Endothelial cell of umbilical vein (primary cell): ENCODE results near the gene NEUROG1. TPM values are rescaled to one million over a fixed set of nuclear protein-coding genes. Genes with fewer than 3 reads are reported as not detected.

Experiments used
- BruUV-seq: library from RNA; stranded (reverse); fragments of 400-500 nt; replicated peaks from 2 replicates; lab custom pipeline; 2021; lab: Mats Ljungman, UMichigan
- CTCF ChIA-PET: fragments of 300-600, 350-600 bp; sonication (Branson Sonifier 250); formaldehyde crosslinking; loops from one replicate; lab custom pipeline; 2021; ENCODE audit warnings: antibody characterized with exemption, inconsistent platforms; lab: Charles Lee
- POLR2A ChIA-PET: fragments of 300-600, 350-600 bp; sonication (Branson Sonifier 250); formaldehyde crosslinking; loops from one replicate; lab custom pipeline; 2021; ENCODE audit warnings: antibody characterized with exemption, inconsistent platforms; lab: Charles Lee
- DNase-seq: peaks from one replicate; pipeline ENCODE4 v3.0.0-alpha.2; 2011; ENCODE audit warnings: low read depth, low spot score
- FAIRE-seq: peaks from 2 replicates; lab custom pipeline; 2011; peaks lifted over from hg19 to GRCh38; lab: Jason Lieb, UNC
- H2AFZ ChIP-seq: 2 replicates; pipeline ENCODE4 v1.6.0; 2012; ENCODE audit warnings: low read depth, low read length, control low read depth, inconsistent platforms
- H3K27ac ChIP-seq: 2 replicates; pipeline ENCODE4 v1.5.1; 2011; ENCODE audit warnings: low read depth, mild to moderate bottlenecking, control low read depth, low read length, moderate library complexity; ENCODE audit not compliant: insufficient read depth
- H3K27me3 ChIP-seq, 2 experiments: 2 replicates each; pipeline versions ENCODE4 v1.6.0 to v1.6.1; 2011; ENCODE audit warnings: low read length in 2 of 2, mixed read lengths in 1 of 2; ENCODE audit not compliant: control insufficient read depth in 2 of 2, insufficient read depth in 2 of 2
- H3K36me3 ChIP-seq, 2 experiments: 2 replicates in 1 of 2; 3 replicates in 1 of 2; pipeline ENCODE4 v1.5.1; 2011; ENCODE audit warnings: low read length in 2 of 2, mild to moderate bottlenecking in 1 of 2, moderate library complexity in 1 of 2; ENCODE audit not compliant: control insufficient read depth in 2 of 2, insufficient read depth in 2 of 2; ENCODE audit errors: extremely low read depth in 1 of 2
- H3K4me1 ChIP-seq: 3 replicates; pipeline ENCODE4 v1.5.1; 2011; ENCODE audit warnings: mild to moderate bottlenecking, low read length; ENCODE audit not compliant: control insufficient read depth, insufficient read depth; ENCODE audit errors: extremely low read depth
- H3K4me2 ChIP-seq: 2 replicates; pipeline ENCODE4 v1.6.1; 2011; ENCODE audit warnings: low read length, control low read depth, mixed read lengths; ENCODE audit not compliant: insufficient read depth
- H3K4me3 ChIP-seq, 3 experiments: fragments of 200-600 bp in 1 of 3; sonication (generic), shearing (Covaris generic) in 1 of 3; replicated peaks in 1 of 3; 2 replicates each; pipeline ENCODE4 v1.5.1; 2011 to 2016; ENCODE audit warnings: control low read depth in 3 of 3, low read length in 3 of 3, mild to moderate bottlenecking in 2 of 3, inconsistent platforms in 1 of 3, low read depth in 1 of 3, moderate library complexity in 1 of 3; ENCODE audit not compliant: insufficient read depth in 1 of 3
- H3K79me2 ChIP-seq: 2 replicates; pipeline ENCODE4 v1.6.0; 2012; ENCODE audit warnings: low read length, inconsistent platforms; ENCODE audit not compliant: control insufficient read depth, insufficient read depth
- H3K9ac ChIP-seq: replicated peaks from 2 replicates; pipeline ENCODE3; 2011; ENCODE audit warnings: low read length, control low read depth; ENCODE audit not compliant: insufficient read depth; ENCODE audit errors: extremely low read depth
- H3K9me1 ChIP-seq: replicated peaks from 3 replicates; pipeline ENCODE4 v1.6.0; 2011; ENCODE audit warnings: mild to moderate bottlenecking, low read length; ENCODE audit not compliant: control insufficient read depth, insufficient read depth; ENCODE audit errors: extremely low read depth
- H3K9me3 ChIP-seq: replicated peaks from 2 replicates; pipeline ENCODE4 v1.5.1; 2012; ENCODE audit warnings: low read length, inconsistent platforms; ENCODE audit not compliant: control insufficient read depth, insufficient read depth
- H4K20me1 ChIP-seq: replicated peaks from 2 replicates; pipeline ENCODE3; 2011; ENCODE audit warnings: mild to moderate bottlenecking, low read length; ENCODE audit not compliant: control insufficient read depth, insufficient read depth; ENCODE audit errors: extremely low read depth
- CTCF ChIP-seq, 2 donors: IDR thresholded peaks; 1 replicate in 1 of 2; 2 replicates in 1 of 2; pipeline ENCODE4 v1.5.1; 2011; ENCODE audit warnings: low read length in 2 of 2, mild to moderate bottlenecking in 2 of 2, moderate library complexity in 2 of 2, control low read depth in 1 of 2, inconsistent platforms in 1 of 2, low read depth in 1 of 2; ENCODE audit not compliant: insufficient read depth in 1 of 2; ENCODE audit errors: extremely low read depth in 1 of 2
- EZH2 ChIP-seq: IDR thresholded peaks from 2 replicates; pipeline ENCODE4 v1.6.1; 2012; ENCODE audit warnings: borderline replicate concordance, low read depth, mild to moderate bottlenecking, moderate library complexity, low read length, inconsistent platforms; ENCODE audit not compliant: severe bottlenecking
- FOS ChIP-seq: IDR thresholded peaks from 2 replicates; pipeline ENCODE4 v1.6.1; 2011; ENCODE audit warnings: mild to moderate bottlenecking, low read length, moderate library complexity, borderline replicate concordance; ENCODE audit not compliant: insufficient read depth
- GATA2 ChIP-seq: IDR thresholded peaks from 2 replicates; pipeline ENCODE4 v1.7.0; 2011; ENCODE audit warnings: low read depth, mild to moderate bottlenecking, moderate library complexity, mixed read lengths, low read length; ENCODE audit not compliant: insufficient read length, insufficient read depth
- JUN ChIP-seq: IDR thresholded peaks from 2 replicates; pipeline ENCODE4 v1.6.1; 2011; ENCODE audit warnings: borderline replicate concordance, low read depth; ENCODE audit not compliant: insufficient read length, insufficient read depth
- MAX ChIP-seq: IDR thresholded peaks from 2 replicates; pipeline ENCODE4 v1.6.1; 2011; ENCODE audit not compliant: insufficient read depth, insufficient read length
- MYC ChIP-seq: IDR thresholded peaks from one replicate; pipeline ENCODE4 v1.6.1; 2011; ENCODE audit warnings: mild to moderate bottlenecking, low read depth, low read length
- POLR2A ChIP-seq: IDR thresholded peaks from 2 replicates; pipeline ENCODE4 v1.6.1; 2012; ENCODE audit warnings: low read depth, mild to moderate bottlenecking, control low read depth, low read length
- POLR2AphosphoS5 ChIP-seq: IDR thresholded peaks from 2 replicates; pipeline ENCODE4 v1.6.1; 2012; ENCODE audit warnings: low read depth, mild to moderate bottlenecking, control low read depth, low read length, moderate library complexity; ENCODE audit not compliant: insufficient read depth
- dilution Hi-C: fragments of 300-500 bp; cut with MboI; formaldehyde crosslinking; loops from one replicate; pipeline ENCODE4 v1.15.0; 2019; ENCODE audit warnings: low sequenced_read_pairs; ENCODE audit not compliant: extremely low pct_ligation_motif_present
- intact Hi-C: fragments of 100-400 bp; cut with micrococcal nuclease; formaldehyde crosslinking; loops from one replicate; pipeline ENCODE4 v1.10.0; 2022
- polyA plus RNA-seq, 4 experiments: library from polyadenylated mRNA; depleted of rRNA in 3 of 4; stranded (reverse) in 3 of 4; unstranded in 1 of 4; fragments of >200 nt; gene quantifications; 2 replicates each; pipeline versions ENCODE4 v1.2.1 to v1.2.3, GENCODE V29; 2011 to 2012; ENCODE audit warnings: missing spikeins in 1 of 4
- total RNA-seq: library from RNA; stranded (reverse); gene quantifications from 2 replicates; pipeline ENCODE4 v1.2.3, GENCODE V29; 2021

The NEUROG1 gene
- total and polyA plus RNA-seq, 2 donors (not counting 3 experiments of a cell fraction or from before 2014, with no cell fraction given), result not detected

DNA sequence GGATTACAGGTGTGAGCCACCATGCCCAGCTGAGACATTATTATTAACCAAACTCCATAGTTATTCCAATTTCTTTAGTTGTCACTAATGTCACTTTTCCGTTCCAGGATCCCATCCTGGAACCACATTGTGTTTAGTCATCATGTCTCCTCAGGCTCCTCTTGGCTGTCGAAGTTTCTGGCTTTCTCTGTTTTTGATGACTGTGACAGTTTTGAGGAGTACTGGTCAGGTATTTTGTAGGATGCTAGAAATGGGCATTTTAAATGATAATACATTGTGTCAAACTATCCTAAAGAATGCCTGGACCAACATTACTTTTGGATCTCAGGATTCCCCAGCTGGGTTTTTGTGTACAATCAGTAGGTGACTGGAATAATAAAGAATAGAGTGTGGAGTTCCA, 19.8 kb upstream of the NEUROG1 start:
- POLR2A ChIA-PET, result no interaction called here
- no peak for DNase-seq
- no TSS peak for BruUV-seq
- H3K9me3 ChIP-seq, result no peaks in the 10 kb centered on the region
- intact Hi-C loops (no loop called here), dilution Hi-C loops (loop anchor here (25.0 kb wide), 1 partner anchor 93 kb away; the partner anchor contains the start of gene TIFAB)
- CTCF ChIA-PET, result interaction anchor here (0.7 to 14.5 kb wide), 4 partner anchors 10 to 129 kb away, joined by 4 to 661 read pairs (median 76); no protein-coding TSS in a partner anchor
- peaks cover 4 to 22% of the 10 kb centered on the region in 2 experiments for H3K27me3 ChIP-seq
- H2AFZ ChIP-seq, result no peak overlapping the region
- no peak for FAIRE-seq
- no peaks in the 10 kb centered on the region for H3K79me2 ChIP-seq
- TF ChIP-seq JUN (no peak), MAX (no peak), POLR2AphosphoS5 (no peak), GATA2 (no peak), POLR2A (no peak), EZH2 (no peak), MYC (no peak), CTCF (IDR thresholded peaks at IDR 0.05; ENCODE audit: extremely low read depth in 1 of 2, insufficient read depth in 1 of 2, low read depth in 1 of 2, low read length in 2 of 2) (no peak), FOS (no peak)
- H3K36me3 ChIP-seq, result no peaks in the 10 kb centered on the region
- no peak overlapping the region for H3K9ac ChIP-seq
- no peak overlapping the region for H3K27ac ChIP-seq
- no peaks in the 10 kb centered on the region for H3K4me1 ChIP-seq
- no peaks in the 10 kb centered on the region for H4K20me1 ChIP-seq
- H3K4me3 ChIP-seq, result no peak overlapping the region
- no peaks in the 10 kb centered on the region for H3K9me1 ChIP-seq
- H3K4me2 ChIP-seq, result no peak overlapping the region
